T-helper 2 cell (primary cell): ENCODE data around the gene HABP4.
A peak's percentile ranks its signal among the peaks of the same experiment; 100 is the strongest.
"Not testable (repeated sequence)": the region's sequence is repeated elsewhere in the genome, so short reads cannot be mapped to it uniquely, and the experiment has no call there.

Experiments
- DNase-seq, 5 experiments: peaks; one replicate each; pipeline versions ENCODE4 v3.0.0 to v3.0.0-alpha.2; 2012 to 2022

HABP4 gene

GRCh38 chr9:96499257-96499656, 49.3 kb downstream of the HABP4 start:
- no peak for DNase-seq

- DNase-seq: no peak
These were observed 51.0 kb downstream of the HABP4 start for GRCh38 chr9:96500696-96501632.

GRCh38 chr9:96501633-96502538, 51.9 kb downstream of the HABP4 start:
- no peak for DNase-seq

GRCh38 chr9:96502539-96503373, 52.8 kb downstream of the HABP4 start:
- no peak for DNase-seq

GRCh38 chr9:96503374-96503748, 53.4 kb downstream of the HABP4 start:
- not testable (repeated sequence) for DNase-seq

- DNase-seq: no peak
These were observed 53.9 kb downstream of the HABP4 start for GRCh38 chr9:96503918-96504317.

GRCh38 chr9:96505316-96505991, 55.5 kb downstream of the HABP4 start:
- no peak for DNase-seq

GRCh38 chr9:96508227-96508940, 58.4 kb downstream of the HABP4 start:
- no peak for DNase-seq

- no peak for DNase-seq
These were observed 59.1 kb downstream of the HABP4 start for GRCh38 chr9:96509026-96509425.

GRCh38 chr9:96509848-96510247, 59.9 kb downstream of the HABP4 start:
- DNase-seq: no peak

- DNase-seq: no peak
These were observed 60.3 kb downstream of the HABP4 start for GRCh38 chr9:96510258-96510657.

GRCh38 chr9:96512240-96512639, 62.3 kb downstream of the HABP4 start:
- no peak for DNase-seq

- DNase-seq: no peak
These were observed 63.7 kb downstream of the HABP4 start for GRCh38 chr9:96513622-96514021.

GRCh38 chr9:96514108-96514799, 64.3 kb downstream of the HABP4 start:
- DNase-seq: no peak

GRCh38 chr9:96514800-96515158, 64.8 kb downstream of the HABP4 start:
- DNase-seq: no peak

GRCh38 chr9:96515621-96516470, 65.9 kb downstream of the HABP4 start:
- DNase-seq: no peak

- no peak for DNase-seq
These were observed 69.1 kb downstream of the HABP4 start for GRCh38 chr9:96519095-96519494.

GRCh38 chr9:96519787-96520186, 69.8 kb downstream of the HABP4 start:
- DNase-seq: no peak

- DNase-seq: peak in 2 of 5 experiments; percentile 11 to 17
These were observed 72.4 kb downstream of the HABP4 start for GRCh38 chr9:96522366-96522765.

GRCh38 chr9:96523374-96523773, 73.4 kb downstream of the HABP4 start:
- DNase-seq: no peak
